ENCODE measurements around the gene PRCC.
A peak's percentile ranks its signal among the peaks of the same experiment; 100 is the strongest.
"Not testable (repeated sequence)": the region's sequence is repeated elsewhere in the genome, so short reads cannot be mapped to it uniquely, and the experiment has no call there.

PRCC gene

GRCh38 chr1:156754219-156754618 lies 13.1 kb upstream of the PRCC start:
- Histone ChIP-seq H3K27me3 (ENCODE audit: control insufficient read depth, insufficient read depth, low read length) (peaks cover 4% of the 10 kb centered on the region), H3K9me3 (ENCODE audit: control insufficient read depth, insufficient read depth, low read length) (no peaks in the 10 kb centered on the region), H3K4me1 (ENCODE audit: control insufficient read depth, insufficient read depth, low read length) (peaks cover 14% of the 10 kb centered on the region), H3K9ac (ENCODE audit: low read depth, low read length) (no peak overlapping the region), H3K4me3 (ENCODE audit: low read depth, low read length) (no peak overlapping the region), H3K36me3 (ENCODE audit: control insufficient read depth, insufficient read depth, low read length) (peaks cover 3% of the 10 kb centered on the region)

- Histone ChIP-seq H3K9ac (ENCODE audit: low read depth, low read length) (no peak overlapping the region), H3K36me3 (ENCODE audit: control insufficient read depth, insufficient read depth, low read length) (peaks cover 3% of the 10 kb centered on the region), H3K4me1 (ENCODE audit: control insufficient read depth, insufficient read depth, low read length) (peaks cover 6% of the 10 kb centered on the region), H3K27me3 (ENCODE audit: control insufficient read depth, insufficient read depth, low read length) (no peaks in the 10 kb centered on the region), H3K4me3 (ENCODE audit: low read depth, low read length) (no peak overlapping the region), H3K9me3 (ENCODE audit: control insufficient read depth, insufficient read depth, low read length) (no peaks in the 10 kb centered on the region)
These were observed 11.8 kb upstream of the PRCC start for GRCh38 chr1:156755527-156755950.

- Histone ChIP-seq H3K4me3 (ENCODE audit: low read depth, low read length) (no peak overlapping the region), H3K4me1 (ENCODE audit: control insufficient read depth, insufficient read depth, low read length) (peaks cover 6% of the 10 kb centered on the region), H3K36me3 (ENCODE audit: control insufficient read depth, insufficient read depth, low read length) (peaks cover 3% of the 10 kb centered on the region), H3K27me3 (ENCODE audit: control insufficient read depth, insufficient read depth, low read length) (no peaks in the 10 kb centered on the region), H3K9me3 (ENCODE audit: control insufficient read depth, insufficient read depth, low read length) (no peaks in the 10 kb centered on the region), H3K9ac (ENCODE audit: low read depth, low read length) (no peak overlapping the region)
These were observed 11.0 kb upstream of the PRCC start for GRCh38 chr1:156756355-156756754.

GRCh38 chr1:156757572-156758253 lies 9.6 kb upstream of the PRCC start:
- H3K27me3 ChIP-seq (ENCODE audit: control insufficient read depth, insufficient read depth, low read length); H3K9ac ChIP-seq (ENCODE audit: low read depth, low read length); H3K36me3 ChIP-seq (ENCODE audit: control insufficient read depth, insufficient read depth, low read length); H3K4me3 ChIP-seq (ENCODE audit: low read depth, low read length); H3K9me3 ChIP-seq (ENCODE audit: control insufficient read depth, insufficient read depth, low read length); H3K4me1 ChIP-seq (ENCODE audit: control insufficient read depth, insufficient read depth, low read length): not testable (repeated sequence)

- Histone ChIP-seq H3K36me3 (ENCODE audit: control insufficient read depth, insufficient read depth, low read length) (no peaks in the 10 kb centered on the region), H3K4me3 (ENCODE audit: low read depth, low read length) (no peak overlapping the region), H3K9ac (ENCODE audit: low read depth, low read length) (no peak overlapping the region), H3K9me3 (ENCODE audit: control insufficient read depth, insufficient read depth, low read length) (no peaks in the 10 kb centered on the region), H3K4me1 (ENCODE audit: control insufficient read depth, insufficient read depth, low read length) (no peaks in the 10 kb centered on the region), H3K27me3 (ENCODE audit: control insufficient read depth, insufficient read depth, low read length) (no peaks in the 10 kb centered on the region)
These were observed 7.1 kb upstream of the PRCC start for GRCh38 chr1:156760092-156760795.

DNA sequence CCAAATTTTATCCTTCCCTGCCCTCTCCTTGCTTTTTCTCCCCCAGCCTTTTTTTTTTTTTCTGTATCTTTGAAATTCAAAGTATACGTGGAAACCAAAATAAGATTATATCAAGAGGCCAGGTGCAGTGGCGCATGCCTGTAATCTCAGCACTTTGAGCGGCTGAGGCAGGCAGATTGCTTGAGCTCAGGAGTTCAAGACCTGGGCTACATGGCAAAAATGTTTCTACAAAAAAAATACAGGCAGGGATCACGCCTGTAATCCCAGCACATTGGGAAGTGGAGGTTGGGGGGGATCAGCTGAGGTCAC lies 6.6 kb upstream of the PRCC start:
- H3K4me1 ChIP-seq (ENCODE audit: control insufficient read depth, insufficient read depth, low read length) = no peaks in the 10 kb centered on the region
- H3K36me3 ChIP-seq (ENCODE audit: control insufficient read depth, insufficient read depth, low read length) = no peaks in the 10 kb centered on the region

DNA sequence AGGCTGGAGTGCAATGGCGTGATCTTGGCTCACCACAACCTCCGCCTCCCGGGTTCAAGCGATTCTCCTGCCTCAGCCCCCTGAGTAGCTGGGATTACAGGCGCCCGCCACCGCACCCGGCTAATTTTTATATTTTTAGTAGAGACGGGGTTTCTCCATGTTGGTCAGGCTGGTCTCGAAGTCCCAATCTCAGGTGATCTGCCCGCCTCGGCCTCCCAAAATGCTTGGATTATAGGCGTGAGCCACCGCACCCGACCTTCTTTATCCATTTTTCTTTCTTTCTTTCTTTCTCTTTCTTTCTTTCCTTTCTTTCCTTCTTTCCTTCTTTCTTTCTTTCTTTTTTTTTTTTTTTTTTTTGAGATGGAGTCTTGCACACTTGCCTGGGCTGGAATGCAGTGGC lies 2.2 kb upstream of the PRCC start:
- not testable (repeated sequence) for H3K36me3 ChIP-seq (ENCODE audit: control insufficient read depth, insufficient read depth, low read length); H3K4me3 ChIP-seq (ENCODE audit: low read depth, low read length); H3K9ac ChIP-seq (ENCODE audit: low read depth, low read length); H3K27me3 ChIP-seq (ENCODE audit: control insufficient read depth, insufficient read depth, low read length); H3K9me3 ChIP-seq (ENCODE audit: control insufficient read depth, insufficient read depth, low read length); H3K4me1 ChIP-seq (ENCODE audit: control insufficient read depth, insufficient read depth, low read length)

More for the DNA sequence above, 6.6 kb upstream of the PRCC start:
- H3K9me3 ChIP-seq (ENCODE audit: control insufficient read depth, insufficient read depth, low read length) = no peaks in the 10 kb centered on the region
- no peak overlapping the region for H3K4me3 ChIP-seq (ENCODE audit: low read depth, low read length)
- no peak overlapping the region for H3K9ac ChIP-seq (ENCODE audit: low read depth, low read length)
- no peaks in the 10 kb centered on the region for H3K27me3 ChIP-seq (ENCODE audit: control insufficient read depth, insufficient read depth, low read length)

DNA sequence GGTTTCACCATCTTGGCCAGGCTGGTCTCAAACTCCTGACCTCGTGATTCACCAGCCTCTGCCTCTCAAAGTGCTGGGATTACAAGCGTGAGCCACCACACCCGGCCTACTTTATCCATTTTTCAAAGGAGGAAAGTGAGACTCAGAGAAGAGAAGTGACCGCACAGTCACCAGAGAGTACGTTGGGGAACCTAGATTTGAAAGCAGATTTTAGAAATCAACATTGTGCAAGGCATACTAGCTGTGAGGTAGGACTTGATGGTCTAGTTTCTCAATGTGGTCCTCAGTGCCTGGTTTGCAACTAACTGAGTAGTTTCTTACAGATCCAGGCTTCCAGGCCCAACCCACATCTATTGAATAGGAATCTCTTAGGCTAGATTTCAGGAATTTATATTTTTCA lies 1.7 kb upstream of the PRCC start:
- H3K4me1 ChIP-seq (ENCODE audit: control insufficient read depth, insufficient read depth, low read length) = peaks cover 7% of the 10 kb centered on the region
- no peaks in the 10 kb centered on the region for H3K27me3 ChIP-seq (ENCODE audit: control insufficient read depth, insufficient read depth, low read length)
- no peak overlapping the region for H3K9ac ChIP-seq (ENCODE audit: low read depth, low read length)
- no peaks in the 10 kb centered on the region for H3K9me3 ChIP-seq (ENCODE audit: control insufficient read depth, insufficient read depth, low read length)
- no peak overlapping the region for H3K4me3 ChIP-seq (ENCODE audit: low read depth, low read length)
- no peaks in the 10 kb centered on the region for H3K36me3 ChIP-seq (ENCODE audit: control insufficient read depth, insufficient read depth, low read length)

GRCh38 chr1:156766298-156767100 lies 836 bp upstream of the PRCC start:
- no peaks in the 10 kb centered on the region for H3K36me3 ChIP-seq (ENCODE audit: control insufficient read depth, insufficient read depth, low read length)
- peak overlapping the region; percentile 97 for H3K4me3 ChIP-seq (ENCODE audit: low read depth, low read length)
- H3K27me3 ChIP-seq (ENCODE audit: control insufficient read depth, insufficient read depth, low read length) = no peaks in the 10 kb centered on the region
- H3K9ac ChIP-seq (ENCODE audit: low read depth, low read length) = peak overlapping the region; percentile 95
- peaks cover 7% of the 10 kb centered on the region for H3K4me1 ChIP-seq (ENCODE audit: control insufficient read depth, insufficient read depth, low read length)
- no peaks in the 10 kb centered on the region for H3K9me3 ChIP-seq (ENCODE audit: control insufficient read depth, insufficient read depth, low read length)

GRCh38 chr1:156767879-156768604 lies 707 bp downstream of the PRCC start:
- peak overlapping the region; percentile 97 for H3K4me3 ChIP-seq (ENCODE audit: low read depth, low read length)
- peak overlapping the region; percentile 95 for H3K9ac ChIP-seq (ENCODE audit: low read depth, low read length)
- H3K9me3 ChIP-seq (ENCODE audit: control insufficient read depth, insufficient read depth, low read length) = no peaks in the 10 kb centered on the region
- no peaks in the 10 kb centered on the region for H3K36me3 ChIP-seq (ENCODE audit: control insufficient read depth, insufficient read depth, low read length)
- H3K27me3 ChIP-seq (ENCODE audit: control insufficient read depth, insufficient read depth, low read length) = no peaks in the 10 kb centered on the region
- H3K4me1 ChIP-seq (ENCODE audit: control insufficient read depth, insufficient read depth, low read length) = peaks cover 7% of the 10 kb centered on the region

GRCh38 chr1:156768610-156769295 lies 1.4 kb downstream of the PRCC start:
- H3K4me1 ChIP-seq (ENCODE audit: control insufficient read depth, insufficient read depth, low read length) = peaks cover 7% of the 10 kb centered on the region
- H3K36me3 ChIP-seq (ENCODE audit: control insufficient read depth, insufficient read depth, low read length) = no peaks in the 10 kb centered on the region
- H3K9ac ChIP-seq (ENCODE audit: low read depth, low read length) = peak overlapping the region; percentile 95
- H3K9me3 ChIP-seq (ENCODE audit: control insufficient read depth, insufficient read depth, low read length) = no peaks in the 10 kb centered on the region
- no peaks in the 10 kb centered on the region for H3K27me3 ChIP-seq (ENCODE audit: control insufficient read depth, insufficient read depth, low read length)
- H3K4me3 ChIP-seq (ENCODE audit: low read depth, low read length) = peak overlapping the region; percentile 97

All from iPS-15b (cell line).